GM23338 (cell line): ENCODE results near the gene MAGI1.

Experiments
- EZH2 ChIP-seq: fragments of 200-600 bp; sonication (generic); IDR thresholded peaks from one replicate; pipeline ENCODE4 v1.8.0; 2017; ENCODE audit warnings: antibody characterized with exemption, mild to moderate bottlenecking, low read depth; ENCODE audit not compliant: unreplicated experiment
- POLR2AphosphoS5 ChIP-seq: IDR thresholded peaks from 2 replicates; pipeline ENCODE4 v1.6.1; 2016; ENCODE audit warnings: antibody characterized with exemption, low read depth
- TF ChIP-seq, protein P1 (sequence below), 2 experiments: fragments of 200-600 bp in 1 of 2; sonication (generic) in 1 of 2; conservative IDR thresholded peaks; 2 replicates each; pipeline versions ENCODE4 v1.5.1 to v1.6.1; 2016 to 2017; ENCODE audit warnings: antibody characterized with exemption in 2 of 2, low read depth in 2 of 2, mild to moderate bottlenecking in 2 of 2, moderate library complexity in 1 of 2

DNA sequence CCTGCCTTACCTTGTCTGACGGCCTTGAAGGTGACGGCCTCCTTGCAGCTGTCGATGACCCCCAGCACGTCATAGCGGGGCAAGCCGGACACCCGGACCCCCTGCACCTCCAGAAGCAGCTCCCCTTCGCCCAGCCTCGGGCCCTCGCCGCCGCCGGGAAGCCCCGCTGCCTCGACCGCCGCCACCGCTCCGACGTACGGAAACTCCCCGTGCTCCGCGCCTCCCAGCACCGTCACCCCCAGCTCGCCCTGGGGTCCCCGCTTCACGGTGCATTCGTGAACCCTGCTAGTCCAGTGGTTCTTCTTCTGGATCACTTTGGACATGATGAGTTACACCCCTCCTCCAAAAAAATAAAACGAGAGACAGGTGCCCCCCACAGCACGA, 740 bp downstream of the MAGI1 start:
- TF ChIP-seq, protein P1, sequence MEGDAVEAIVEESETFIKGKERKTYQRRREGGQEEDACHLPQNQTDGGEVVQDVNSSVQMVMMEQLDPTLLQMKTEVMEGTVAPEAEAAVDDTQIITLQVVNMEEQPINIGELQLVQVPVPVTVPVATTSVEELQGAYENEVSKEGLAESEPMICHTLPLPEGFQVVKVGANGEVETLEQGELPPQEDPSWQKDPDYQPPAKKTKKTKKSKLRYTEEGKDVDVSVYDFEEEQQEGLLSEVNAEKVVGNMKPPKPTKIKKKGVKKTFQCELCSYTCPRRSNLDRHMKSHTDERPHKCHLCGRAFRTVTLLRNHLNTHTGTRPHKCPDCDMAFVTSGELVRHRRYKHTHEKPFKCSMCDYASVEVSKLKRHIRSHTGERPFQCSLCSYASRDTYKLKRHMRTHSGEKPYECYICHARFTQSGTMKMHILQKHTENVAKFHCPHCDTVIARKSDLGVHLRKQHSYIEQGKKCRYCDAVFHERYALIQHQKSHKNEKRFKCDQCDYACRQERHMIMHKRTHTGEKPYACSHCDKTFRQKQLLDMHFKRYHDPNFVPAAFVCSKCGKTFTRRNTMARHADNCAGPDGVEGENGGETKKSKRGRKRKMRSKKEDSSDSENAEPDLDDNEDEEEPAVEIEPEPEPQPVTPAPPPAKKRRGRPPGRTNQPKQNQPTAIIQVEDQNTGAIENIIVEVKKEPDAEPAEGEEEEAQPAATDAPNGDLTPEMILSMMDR (conservative IDR thresholded peaks at IDR 0.05; ENCODE audit: low read depth in 2 of 2): no peak
- TF ChIP-seq POLR2AphosphoS5 (no peak), EZH2 (no peak)
